Measurements from ENCODE around the gene PHYKPL.

GRCh38 chr5:178244576-178244975 is 12.0 kb upstream of the PHYKPL start:
- TF ChIP-seq EZH2 (IDR thresholded peaks at IDR 0.05; ENCODE audit: borderline replicate concordance, low read depth, low read length, poor library complexity, severe bottlenecking) (no peak), CTCF (conservative IDR thresholded peaks at IDR 0.05; ENCODE audit: low read depth, low read length) (no peak)
